Esophagus muscularis mucosa (tissue), 4 donors: ENCODE measurements around the gene CAMK1. TPM values are rescaled to one million over a fixed set of nuclear protein-coding genes. Genes with fewer than 3 reads are reported as not detected.

Experiments
- DNase-seq: peaks from one replicate; pipeline ENCODE4 v3.0.0-alpha.2; 2017; ENCODE audit errors: extremely low spot score
- H3K27ac ChIP-seq, 4 donors: fragments of 200-600 bp; sonication (generic); replicated peaks in 1 of 4; 1 replicate in 3 of 4; 2 replicates in 1 of 4; pipeline ENCODE4 v1.5.1; 2016 to 2019; ENCODE audit warnings: mild to moderate bottlenecking in 1 of 4
- H3K27me3 ChIP-seq, 4 donors: fragments of 200-600 bp; sonication (generic); one replicate each; pipeline versions ENCODE4 v1.5.1 to v1.6.0; 2016 to 2019
- H3K36me3 ChIP-seq, 4 donors: fragments of 200-600 bp; sonication (generic); one replicate each; pipeline ENCODE4 v1.5.1; 2016 to 2019
- H3K4me1 ChIP-seq, 4 donors: fragments of 200-600 bp; sonication (generic); one replicate each; pipeline ENCODE4 v1.5.1; 2016 to 2019
- H3K4me3 ChIP-seq, 4 donors: fragments of 200-600 bp; sonication (generic); 1 replicate in 2 of 4; 2 replicates in 2 of 4; pipeline ENCODE4 v1.5.1; 2016 to 2019; ENCODE audit warnings: mild to moderate bottlenecking in 4 of 4, moderate library complexity in 1 of 4
- H3K9me3 ChIP-seq, 4 donors: fragments of 200-600 bp; sonication (generic); 1 replicate in 3 of 4; 2 replicates in 1 of 4; pipeline ENCODE4 v1.5.1; 2016 to 2019
- CTCF ChIP-seq, 3 experiments: fragments of 200-600 bp in 2 of 3; fragments of 450-650 bp in 1 of 3; sonication (generic) in 2 of 3; IDR thresholded peaks; one replicate each; pipeline ENCODE4 v1.5.1; 2017 to 2019; ENCODE audit warnings: antibody characterized with exemption in 3 of 3, mild to moderate bottlenecking in 2 of 3, moderate library complexity in 1 of 3
- EP300 ChIP-seq: sonication (generic); formaldehyde crosslinking; IDR thresholded peaks from one replicate; pipeline ENCODE4 v1.6.1; 2017; ENCODE audit warnings: antibody characterized with exemption
- POLR2A ChIP-seq: fragments of 450-650 bp; IDR thresholded peaks from one replicate; pipeline ENCODE4 v1.6.1; 2017; ENCODE audit warnings: antibody characterized with exemption, moderate library complexity, mild to moderate bottlenecking, low read depth
- POLR2AphosphoS5 ChIP-seq, 2 donors: sonication (generic); formaldehyde crosslinking; IDR thresholded peaks; one replicate each; pipeline ENCODE4 v1.6.1; 2017; ENCODE audit warnings: antibody characterized with exemption in 2 of 2
- WGBS: methylation state at CpG from one replicate; pipeline ENCODE4 v1.1.5; 2018; 5-methylcytosine and 5-hydroxymethylcytosine counted together
- intact Hi-C: fragments of 100-400 bp; cut with DNase I; formaldehyde crosslinking; loops from one replicate; pipeline ENCODE4 v1.15.1; 2023
- total RNA-seq, 4 donors: library from RNA; depleted of rRNA; stranded (reverse); fragments of >200 nt; gene quantifications; one replicate each; pipeline versions ENCODE4 v1.1.0 to v1.2.1, GENCODE V29; 2016

The CAMK1 gene
- total RNA-seq, 4 donors from 2014 or later, result 53.6 to 78.9 (median 70.2) TPM

DNA sequence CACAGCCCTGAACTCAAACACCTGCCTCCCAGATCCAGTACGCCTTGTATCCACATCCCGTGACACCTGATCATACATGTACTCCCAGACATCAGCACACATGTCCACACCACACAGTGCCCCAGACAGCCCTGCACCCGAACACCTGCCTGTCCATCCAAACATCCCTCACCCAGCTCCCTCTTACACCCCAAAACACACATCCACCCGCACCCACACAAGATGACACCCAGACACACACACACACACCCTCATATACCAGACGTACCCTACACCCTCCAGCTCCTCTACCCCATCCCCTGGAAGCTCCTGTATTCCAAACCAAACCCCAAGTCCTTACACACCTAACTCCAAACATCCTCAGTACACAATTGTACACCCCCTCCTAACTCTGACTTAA lies 735 bp downstream of the CAMK1 start:
- Histone ChIP-seq H3K9me3 (no peaks in the 10 kb centered on the region), H3K4me1 (peaks cover 34 to 46% (median 43%) of the 10 kb centered on the region in 4 donors), H3K36me3 (peaks cover 0 to 24% (median 13%) of the 10 kb centered on the region in 4 donors), H3K4me3 (peak overlapping the region; percentile 77 to 90 (median 85)), H3K27ac (peak overlapping the region; percentile 88 to 93 (median 90)), H3K27me3 (no peaks in the 10 kb centered on the region)
- intact Hi-C loops, result no loop called here
- 53% methylated on average over 5 of the region's 5 CpGs for WGBS
- DNase-seq, result no peak
- TF ChIP-seq EP300, result no peak

DNA sequence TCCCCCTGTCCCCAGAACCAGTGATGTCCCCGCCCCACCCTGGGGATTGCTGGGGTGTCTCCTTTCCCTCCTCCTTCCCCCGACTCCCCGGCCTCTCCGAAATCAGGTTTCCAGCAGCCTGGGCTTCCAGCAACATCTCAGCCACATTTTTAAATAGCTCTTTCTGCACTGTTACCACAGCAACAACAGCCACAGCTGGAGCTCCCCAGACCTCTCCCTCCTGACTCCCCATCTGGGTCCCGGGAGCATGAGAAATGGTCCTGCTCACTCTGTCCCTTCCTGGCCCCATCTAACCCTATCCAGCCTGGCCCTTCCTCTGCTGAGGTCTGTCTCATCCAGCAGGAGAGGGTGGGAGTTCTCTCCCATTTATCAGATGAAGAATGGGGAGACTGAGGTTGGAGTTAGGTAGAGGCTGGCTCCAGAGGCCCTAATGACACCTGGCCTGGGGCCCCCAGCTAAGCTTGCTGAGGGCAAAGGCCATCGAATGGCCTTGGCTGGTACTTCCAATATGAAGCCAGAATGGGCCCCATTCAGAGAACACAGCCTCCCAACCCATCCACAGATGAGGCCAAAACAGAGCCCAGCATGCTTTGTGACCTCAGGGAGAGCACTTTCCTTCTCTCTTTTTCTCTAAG lies 1.5 kb downstream of the CAMK1 start:
- TF ChIP-seq POLR2AphosphoS5 (IDR thresholded peaks at IDR 0.05) (no peak), POLR2A (no peak)
- intact Hi-C loops, result no loop called here
- H3K27ac ChIP-seq, result peak overlapping the region; percentile 88 to 93 (median 90)
- peaks cover 0 to 32% (median 20%) of the 10 kb centered on the region in 4 donors for H3K36me3 ChIP-seq
- peaks cover 34 to 46% (median 43%) of the 10 kb centered on the region in 4 donors for H3K4me1 ChIP-seq
- 59% methylated on average over 6 of the region's 6 CpGs for WGBS
- no peaks in the 10 kb centered on the region for H3K9me3 ChIP-seq
- no peak for DNase-seq
- peak overlapping the region; percentile 77 to 90 (median 85) for H3K4me3 ChIP-seq
- no peaks in the 10 kb centered on the region for H3K27me3 ChIP-seq

DNA sequence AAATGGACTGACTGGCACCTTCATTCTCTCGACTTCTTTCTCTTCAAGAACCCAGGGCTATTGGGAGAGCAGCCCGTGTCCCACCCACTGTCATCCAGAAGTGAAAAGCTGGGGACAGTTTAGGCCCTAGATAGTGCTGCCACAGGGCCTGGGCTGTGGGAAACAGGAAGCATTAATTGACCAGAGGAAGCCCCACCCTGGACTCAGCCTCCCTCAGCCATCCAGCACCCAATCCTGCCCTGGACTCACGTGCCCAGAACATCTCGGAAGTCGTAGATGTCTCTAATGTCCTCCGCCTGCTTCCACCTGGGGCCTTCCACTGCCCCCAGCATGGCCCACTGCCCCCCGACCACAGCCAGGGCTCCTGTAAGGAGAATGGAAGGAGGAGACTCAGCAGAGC lies 2.3 kb downstream of the CAMK1 start:
- peaks cover 34 to 46% (median 43%) of the 10 kb centered on the region in 4 donors for H3K4me1 ChIP-seq
- H3K4me3 ChIP-seq, result no peak overlapping the region
- no peak for TF ChIP-seq CTCF (IDR thresholded peaks at IDR 0.05)
- no peak for TF ChIP-seq EP300
- TF ChIP-seq POLR2A, result no peak
- no peak for TF ChIP-seq POLR2AphosphoS5 (IDR thresholded peaks at IDR 0.05)
- H3K27ac ChIP-seq, result peak overlapping the region; percentile 88 to 93 (median 90)
- 61% methylated on average over 7 of the region's 7 CpGs for WGBS
- H3K27me3 ChIP-seq, result no peaks in the 10 kb centered on the region
- H3K36me3 ChIP-seq, result peaks cover 7 to 40% (median 28%) of the 10 kb centered on the region in 4 donors
- intact Hi-C loops, result no loop called here
- no peak for DNase-seq
- no peaks in the 10 kb centered on the region for H3K9me3 ChIP-seq

- Histone ChIP-seq H3K27ac (no peak overlapping the region), H3K36me3 (peaks cover 18 to 56% (median 44%) of the 10 kb centered on the region in 4 donors), H3K27me3 (no peaks in the 10 kb centered on the region), H3K9me3 (no peaks in the 10 kb centered on the region), H3K4me1 (peaks cover 34 to 42% (median 41%) of the 10 kb centered on the region in 4 donors), H3K4me3 (no peak overlapping the region)
- intact Hi-C loops, result no loop called here
- WGBS, result 93% methylated on average over 4 of the region's 4 CpGs
- TF ChIP-seq CTCF (IDR thresholded peaks at IDR 0.05) (no peak), POLR2A (no peak), EP300 (no peak), POLR2AphosphoS5 (IDR thresholded peaks at IDR 0.05) (no peak)
- DNase-seq, result no peak
These were observed 3.9 kb downstream of the CAMK1 start for GRCh38 chr3:9765865-9766264.

DNA sequence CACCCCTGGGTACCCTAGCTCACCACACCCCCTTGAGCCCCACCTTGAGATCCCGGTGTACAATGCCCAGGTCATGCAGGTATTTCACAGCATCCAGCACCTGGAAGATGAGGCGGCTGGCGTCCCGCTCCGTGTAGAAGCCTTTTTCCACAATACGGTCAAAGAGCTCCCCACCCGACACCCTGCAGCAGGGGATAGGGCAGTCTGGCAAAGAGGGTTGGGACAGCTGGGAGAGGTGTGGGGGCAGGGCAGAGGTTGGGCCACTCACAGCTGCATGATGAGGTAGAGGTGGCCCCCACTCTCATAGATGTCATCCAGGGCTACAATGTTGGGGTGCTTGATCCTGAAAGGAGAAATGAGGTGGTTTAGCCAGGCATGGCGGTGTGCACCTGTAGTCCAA lies 6.9 kb downstream of the CAMK1 start:
- Histone ChIP-seq H3K4me3 (no peak overlapping the region), H3K27me3 (no peaks in the 10 kb centered on the region), H3K9me3 (no peaks in the 10 kb centered on the region), H3K27ac (no peak overlapping the region), H3K4me1 (peaks cover 11 to 15% (median 14%) of the 10 kb centered on the region in 4 donors), H3K36me3 (peaks cover 35 to 86% (median 74%) of the 10 kb centered on the region in 4 donors)
- no peak for DNase-seq
- TF ChIP-seq EP300, result no peak
- intact Hi-C loops, result no loop called here
- WGBS, result 94% methylated on average over 8 of the region's 8 CpGs

- Histone ChIP-seq H3K27me3 (no peaks in the 10 kb centered on the region), H3K9me3 (no peaks in the 10 kb centered on the region), H3K36me3 (peaks cover 45 to 95% (median 83%) of the 10 kb centered on the region in 4 donors), H3K27ac (no peak overlapping the region), H3K4me1 (peaks cover under 1 to 5% (median 4%) of the 10 kb centered on the region in 4 donors), H3K4me3 (no peak overlapping the region)
- DNase-seq, result no peak
- intact Hi-C loops, result no loop called here
- 95% methylated on average over 5 of the region's 5 CpGs for WGBS
- TF ChIP-seq POLR2AphosphoS5 (IDR thresholded peaks at IDR 0.05) (no peak), CTCF (IDR thresholded peaks at IDR 0.05) (no peak), POLR2A (no peak), EP300 (no peak)
These were observed 7.8 kb downstream of the CAMK1 start for GRCh38 chr3:9761919-9762318.
